ENCODE data around the gene DYRK3. TPM values are rescaled to one million over a fixed set of nuclear protein-coding genes. Genes with fewer than 3 reads are reported as not detected.

DYRK3 gene
- total and polyA plus RNA-seq, 8 donors, result 6.1 to 11.8 (median 8.3) TPM

GRCh38 chr1:206658981-206659273 lies 23.6 kb downstream of the DYRK3 start:
- no peak for DNase-seq
- no peaks in the 10 kb centered on the region for H3K36me3 ChIP-seq
- intact Hi-C loops (cut with DNase I), result no loop called here
- no peak overlapping the region for H3K27ac ChIP-seq
- no peak for ATAC-seq
- no peaks in the 10 kb centered on the region for H3K9me3 ChIP-seq
- no peak for TF ChIP-seq CTCF (IDR thresholded peaks at IDR 0.05)
- H3K4me1 ChIP-seq, result peaks cover 15 to 22% of the 10 kb centered on the region in 2 donors
- H3K27me3 ChIP-seq, result peaks cover 0 to 14% of the 10 kb centered on the region in 2 donors
- H3K4me3 ChIP-seq, result no peak overlapping the region

- intact Hi-C loops (cut with DNase I), result no loop called here
- Histone ChIP-seq H3K4me3 (no peak overlapping the region), H3K27ac (no peak overlapping the region), H3K4me1 (peaks cover 17 to 31% of the 10 kb centered on the region in 2 donors), H3K9me3 (no peaks in the 10 kb centered on the region), H3K36me3 (no peaks in the 10 kb centered on the region), H3K27me3 (peaks cover 0 to 16% of the 10 kb centered on the region in 2 donors)
- TF ChIP-seq CTCF (IDR thresholded peaks at IDR 0.05), result no peak
- no peak for ATAC-seq
- no peak for DNase-seq
Observed at GRCh38 chr1:206660136-206660535, 24.8 kb downstream of the DYRK3 start.

DNA sequence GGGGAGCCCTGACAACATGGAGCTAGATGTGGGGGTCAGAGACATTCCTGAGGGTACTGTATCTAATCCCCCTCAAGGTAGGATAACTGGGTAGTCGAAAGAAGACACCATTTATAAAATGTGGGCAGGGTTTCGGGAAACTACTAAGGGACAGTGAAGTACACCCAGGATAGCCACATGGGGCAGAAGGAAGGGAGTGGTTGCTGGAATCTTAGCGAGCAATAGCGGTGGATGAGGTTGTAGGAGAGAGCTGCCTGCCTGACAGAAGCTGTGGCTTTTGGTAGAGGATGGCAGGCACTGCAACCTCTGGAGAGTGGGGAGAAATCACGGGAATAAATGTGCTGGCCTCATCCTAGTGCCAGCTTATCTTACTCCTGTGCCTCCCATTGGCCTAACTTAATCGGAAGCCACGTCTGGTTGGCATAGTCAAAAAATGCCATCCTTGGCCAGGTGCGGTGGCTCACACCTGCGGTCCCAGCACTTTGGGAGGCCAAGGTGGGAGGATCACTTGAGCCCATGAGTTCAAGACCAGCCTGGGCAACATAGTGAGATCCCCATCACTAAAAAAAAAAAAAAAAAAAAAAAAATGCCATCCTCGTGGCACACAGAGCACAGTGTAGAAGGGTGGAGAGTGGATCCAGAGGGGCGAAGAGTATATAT lies 26.0 kb downstream of the DYRK3 start:
- no peak for ATAC-seq
- Histone ChIP-seq H3K9me3 (no peaks in the 10 kb centered on the region), H3K4me1 (peaks cover 17 to 31% of the 10 kb centered on the region in 2 donors), H3K4me3 (no peak overlapping the region), H3K27ac (no peak overlapping the region), H3K27me3 (peaks cover 0 to 16% of the 10 kb centered on the region in 2 donors), H3K36me3 (no peaks in the 10 kb centered on the region)
- no peak for TF ChIP-seq CTCF (IDR thresholded peaks at IDR 0.05)
- DNase-seq, result no peak
- intact Hi-C loops (cut with DNase I), result no loop called here

- no peaks in the 10 kb centered on the region for H3K36me3 ChIP-seq
- H3K27me3 ChIP-seq, result peaks cover 0 to 16% of the 10 kb centered on the region in 2 donors
- ATAC-seq, result peak; percentile 75
- H3K4me1 ChIP-seq, result peaks cover 17 to 34% of the 10 kb centered on the region in 2 donors
- no peak for DNase-seq
- intact Hi-C loops (cut with DNase I), result no loop called here
- TF ChIP-seq CTCF (IDR thresholded peaks at IDR 0.05), result no peak
- H3K4me3 ChIP-seq, result no peak overlapping the region
- H3K9me3 ChIP-seq, result no peaks in the 10 kb centered on the region
- peak overlapping the region in 1 of 2 donors; percentile 39 for H3K27ac ChIP-seq
Observed at GRCh38 chr1:206662396-206663092, 27.2 kb downstream of the DYRK3 start.

GRCh38 chr1:206663362-206663761 lies 28.0 kb downstream of the DYRK3 start:
- H3K4me3 ChIP-seq, result no peak overlapping the region
- no peaks in the 10 kb centered on the region for H3K36me3 ChIP-seq
- no peak overlapping the region for H3K27ac ChIP-seq
- intact Hi-C loops (cut with DNase I), result no loop called here
- no peak for ATAC-seq
- no peak for DNase-seq
- H3K27me3 ChIP-seq, result peaks cover 0 to 12% of the 10 kb centered on the region in 2 donors
- H3K4me1 ChIP-seq, result peaks cover 11 to 28% of the 10 kb centered on the region in 2 donors
- H3K9me3 ChIP-seq, result no peaks in the 10 kb centered on the region
- TF ChIP-seq CTCF (IDR thresholded peaks at IDR 0.05), result no peak
